GM23338 (cell line): Measurements from ENCODE around the gene CLDN20. TPM values are rescaled to one million over a fixed set of nuclear protein-coding genes. Genes with fewer than 3 reads are reported as not detected.

Experiments used
- ATAC-seq: fragments of 200-7000 bp; cut with Tn5 transposase; 3 replicates; pipeline ENCODE4 v1.9.1; 2020
- DNase-seq: peaks from one replicate; pipeline ENCODE4 v3.0.0-alpha.2; 2015; ENCODE audit warnings: low spot score
- H2AFZ ChIP-seq: fragments of 200-600 bp; sonication (generic); 2 replicates; pipeline ENCODE4 v1.8.0; 2016; ENCODE audit warnings: antibody characterized with exemption, mild to moderate bottlenecking, moderate library complexity
- H3F3A ChIP-seq: fragments of 200-600 bp; sonication (generic); replicated peaks from 2 replicates; pipeline ENCODE4 v1.8.0; 2017; ENCODE audit warnings: antibody characterized with exemption, mixed run types, low read depth
- H3K27ac ChIP-seq: fragments of 200-600 bp; sonication (generic); 2 replicates; pipeline ENCODE4 v1.6.1; 2016; ENCODE audit warnings: low read depth
- H3K27me3 ChIP-seq: fragments of 200-600 bp; sonication (generic); 2 replicates; pipeline ENCODE4 v1.8.0; 2016; ENCODE audit warnings: mild to moderate bottlenecking, mixed run types, moderate library complexity; ENCODE audit not compliant: insufficient read depth
- H3K36me3 ChIP-seq: fragments of 200-600 bp; sonication (generic); 2 replicates; pipeline ENCODE4 v1.8.0; 2016; ENCODE audit warnings: mild to moderate bottlenecking; ENCODE audit not compliant: insufficient read depth
- H3K4me1 ChIP-seq: fragments of 200-600 bp; sonication (generic); 2 replicates; pipeline ENCODE4 v1.8.0; 2016; ENCODE audit warnings: mild to moderate bottlenecking, moderate library complexity; ENCODE audit not compliant: insufficient read depth
- H3K4me2 ChIP-seq: fragments of 200-600 bp; sonication (generic); 2 replicates; pipeline ENCODE4 v1.7.1; 2017; ENCODE audit warnings: mixed run types
- H3K4me3 ChIP-seq: fragments of 200-600 bp; sonication (generic); 2 replicates; pipeline ENCODE4 v1.6.1; 2016; ENCODE audit warnings: mixed run types
- H3K79me2 ChIP-seq: fragments of 200-600 bp; sonication (generic); replicated peaks from 2 replicates; pipeline ENCODE4 v1.8.0; 2017; ENCODE audit warnings: mild to moderate bottlenecking; ENCODE audit not compliant: insufficient read depth
- H3K9me2 ChIP-seq: fragments of 200-600 bp; sonication (generic); 2 replicates; pipeline ENCODE4 v1.8.0; 2017; ENCODE audit not compliant: insufficient read depth
- H4K20me1 ChIP-seq: fragments of 200-600 bp; sonication (generic); replicated peaks from 2 replicates; pipeline ENCODE4 v1.8.0; 2017; ENCODE audit warnings: mild to moderate bottlenecking; ENCODE audit not compliant: insufficient read depth
- H3K27ac Mint-ChIP-seq: 2 replicates; pipeline ENCODE4 v1.8.0; 2020; ENCODE audit warnings: inconsistent platforms, mild to moderate bottlenecking, moderate library complexity, mixed read lengths
- H3K27me3 Mint-ChIP-seq: 3 replicates; pipeline ENCODE4 v1.8.0; 2022; ENCODE audit warnings: low read depth, mild to moderate bottlenecking, moderate library complexity, mixed read lengths, inconsistent platforms; ENCODE audit not compliant: insufficient read depth, poor library complexity
- H3K36me3 Mint-ChIP-seq: 3 replicates; pipeline ENCODE4 v1.8.0; 2021; ENCODE audit warnings: low read depth, mild to moderate bottlenecking, inconsistent platforms, moderate library complexity, mixed read lengths
- H3K4me1 Mint-ChIP-seq: 3 replicates; pipeline ENCODE4 v1.8.0; 2020; ENCODE audit warnings: mild to moderate bottlenecking, inconsistent platforms, mixed read lengths
- H3K4me3 Mint-ChIP-seq: 3 replicates; pipeline ENCODE4 v1.8.0; 2021; ENCODE audit warnings: moderate library complexity, mild to moderate bottlenecking, inconsistent platforms, mixed read lengths
- H3K9me3 Mint-ChIP-seq: 3 replicates; pipeline ENCODE4 v1.8.0; 2020; ENCODE audit warnings: moderate library complexity, mild to moderate bottlenecking, inconsistent platforms, mixed read lengths
- CREB1 ChIP-seq: fragments of 250-450 bp; sonication (Bioruptor Pico); IDR thresholded peaks from 2 replicates; pipeline ENCODE4 v1.5.0; 2020; ENCODE audit warnings: low read depth, mild to moderate bottlenecking, moderate library complexity
- EZH2 ChIP-seq: fragments of 200-600 bp; sonication (generic); IDR thresholded peaks from one replicate; pipeline ENCODE4 v1.8.0; 2017; ENCODE audit warnings: antibody characterized with exemption, mild to moderate bottlenecking, low read depth; ENCODE audit not compliant: unreplicated experiment
- EZH2phosphoT487 ChIP-seq: fragments of 200-600 bp; sonication (generic); IDR thresholded peaks from one replicate; pipeline ENCODE4 v1.8.1; 2018; ENCODE audit warnings: antibody characterized with exemption; ENCODE audit not compliant: unreplicated experiment
- JUNB ChIP-seq: IDR thresholded peaks from one replicate; pipeline ENCODE4 v1.6.1; 2016; ENCODE audit warnings: antibody characterized with exemption; ENCODE audit not compliant: unreplicated experiment
- NANOG ChIP-seq: IDR thresholded peaks from 2 replicates; pipeline ENCODE4 v1.6.1; 2016; ENCODE audit warnings: antibody characterized with exemption, borderline replicate concordance
- POLR2AphosphoS5 ChIP-seq: IDR thresholded peaks from 2 replicates; pipeline ENCODE4 v1.6.1; 2016; ENCODE audit warnings: antibody characterized with exemption, low read depth
- STAT1 ChIP-seq: IDR thresholded peaks from one replicate; pipeline ENCODE4 v1.6.1; 2016; ENCODE audit warnings: antibody characterized with exemption; ENCODE audit not compliant: unreplicated experiment
- ZNF114 ChIP-seq: fragments of 250-450 bp; sonication (Bioruptor Pico); IDR thresholded peaks from 2 replicates; pipeline ENCODE4 v1.5.0; 2020; ENCODE audit warnings: mild to moderate bottlenecking, moderate library complexity
- ZNF331 ChIP-seq: fragments of 250-450 bp; sonication (Bioruptor Pico); IDR thresholded peaks from 2 replicates; pipeline ENCODE4 v1.5.0; 2020; ENCODE audit warnings: low read depth, mild to moderate bottlenecking, moderate library complexity
- polyA plus RNA-seq: library from polyadenylated mRNA; unstranded; fragments of >200 nt; fragmentation: Nextera tagmentation; extraction: Ambion mirVana; gene quantifications from 2 replicates; pipeline ENCODE4 v1.2.1, GENCODE V29; 2016
- total RNA-seq: library from RNA; depleted of rRNA; stranded (reverse); fragments of >200 nt; shearing (Covaris generic); gene quantifications from 2 replicates; pipeline ENCODE4 v1.2.3, GENCODE V29; 2014
- TF ChIP-seq, protein P1 (sequence below): IDR thresholded peaks from one replicate; pipeline ENCODE4 v1.6.1; 2018; ENCODE audit warnings: antibody characterized with exemption; ENCODE audit not compliant: unreplicated experiment
- TF ChIP-seq, protein P2 (sequence below), 2 experiments: fragments of 200-600 bp in 1 of 2; sonication (generic) in 1 of 2; conservative IDR thresholded peaks; 2 replicates each; pipeline versions ENCODE4 v1.5.1 to v1.6.1; 2016 to 2017; ENCODE audit warnings: antibody characterized with exemption in 2 of 2, low read depth in 2 of 2, mild to moderate bottlenecking in 2 of 2, moderate library complexity in 1 of 2
- TF ChIP-seq, protein P3 (sequence below): IDR thresholded peaks from 2 replicates; pipeline ENCODE4 v1.6.1; 2016; ENCODE audit warnings: antibody characterized with exemption

Gene CLDN20
- total and polyA plus RNA-seq, 2 experiments from 2014 or later: 0.23 TPM; not detected in 1

DNA sequence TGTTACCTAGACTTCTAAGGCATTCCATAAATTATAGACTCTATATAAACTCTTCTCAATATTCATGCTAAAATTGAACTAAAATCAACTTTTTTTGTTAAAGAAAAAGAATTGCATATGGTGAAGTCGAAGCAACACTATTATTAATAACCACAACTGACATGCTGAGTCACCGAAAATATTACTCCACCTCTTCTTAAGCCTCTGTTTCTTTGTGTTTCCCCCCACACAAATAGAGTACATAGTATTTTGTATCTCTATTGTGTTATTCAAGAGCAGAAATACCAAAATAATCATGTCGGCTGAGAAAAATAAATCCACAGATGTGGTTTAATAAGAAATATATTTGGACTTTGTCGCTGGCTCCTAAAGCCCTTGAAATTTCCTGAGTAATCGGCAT, 26.7 kb downstream of the CLDN20 start:
- Mint-ChIP-seq H3K36me3 (peaks cover 56% of the 10 kb centered on the region), H3K9me3 (no peaks in the 10 kb centered on the region), H3K4me1 (peaks cover 4% of the 10 kb centered on the region; the same call in 1 of the 3 replicates), H3K27ac (no peak overlapping the region), H3K27me3 (no peaks in the 10 kb centered on the region), H3K4me3 (no peak overlapping the region)
- Histone ChIP-seq H3K4me1 (no peaks in the 10 kb centered on the region), H3K36me3 (peaks cover 21% of the 10 kb centered on the region; the same call in 1 of the 2 replicates), H3K9me2 (no peaks in the 10 kb centered on the region), H4K20me1 (peaks cover 4% of the 10 kb centered on the region; the same call in 1 of the 2 replicates), H3K27me3 (no peaks in the 10 kb centered on the region), H3K4me2 (no peak overlapping the region), H3K27ac (no peak overlapping the region), H3F3A (no peaks in the 10 kb centered on the region), H3K4me3 (no peak overlapping the region), H2AFZ (no peak overlapping the region), H3K79me2 (peaks cover 12% of the 10 kb centered on the region; the same call in 1 of the 2 replicates)
- TF ChIP-seq STAT1 (no peak), ZNF114 (no peak), POLR2AphosphoS5 (no peak), EZH2phosphoT487 (no peak)
- TF ChIP-seq, protein P1, sequence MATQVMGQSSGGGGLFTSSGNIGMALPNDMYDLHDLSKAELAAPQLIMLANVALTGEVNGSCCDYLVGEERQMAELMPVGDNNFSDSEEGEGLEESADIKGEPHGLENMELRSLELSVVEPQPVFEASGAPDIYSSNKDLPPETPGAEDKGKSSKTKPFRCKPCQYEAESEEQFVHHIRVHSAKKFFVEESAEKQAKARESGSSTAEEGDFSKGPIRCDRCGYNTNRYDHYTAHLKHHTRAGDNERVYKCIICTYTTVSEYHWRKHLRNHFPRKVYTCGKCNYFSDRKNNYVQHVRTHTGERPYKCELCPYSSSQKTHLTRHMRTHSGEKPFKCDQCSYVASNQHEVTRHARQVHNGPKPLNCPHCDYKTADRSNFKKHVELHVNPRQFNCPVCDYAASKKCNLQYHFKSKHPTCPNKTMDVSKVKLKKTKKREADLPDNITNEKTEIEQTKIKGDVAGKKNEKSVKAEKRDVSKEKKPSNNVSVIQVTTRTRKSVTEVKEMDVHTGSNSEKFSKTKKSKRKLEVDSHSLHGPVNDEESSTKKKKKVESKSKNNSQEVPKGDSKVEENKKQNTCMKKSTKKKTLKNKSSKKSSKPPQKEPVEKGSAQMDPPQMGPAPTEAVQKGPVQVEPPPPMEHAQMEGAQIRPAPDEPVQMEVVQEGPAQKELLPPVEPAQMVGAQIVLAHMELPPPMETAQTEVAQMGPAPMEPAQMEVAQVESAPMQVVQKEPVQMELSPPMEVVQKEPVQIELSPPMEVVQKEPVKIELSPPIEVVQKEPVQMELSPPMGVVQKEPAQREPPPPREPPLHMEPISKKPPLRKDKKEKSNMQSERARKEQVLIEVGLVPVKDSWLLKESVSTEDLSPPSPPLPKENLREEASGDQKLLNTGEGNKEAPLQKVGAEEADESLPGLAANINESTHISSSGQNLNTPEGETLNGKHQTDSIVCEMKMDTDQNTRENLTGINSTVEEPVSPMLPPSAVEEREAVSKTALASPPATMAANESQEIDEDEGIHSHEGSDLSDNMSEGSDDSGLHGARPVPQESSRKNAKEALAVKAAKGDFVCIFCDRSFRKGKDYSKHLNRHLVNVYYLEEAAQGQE: no peak
- ATAC-seq: no peak
- no peak for DNase-seq

DNA sequence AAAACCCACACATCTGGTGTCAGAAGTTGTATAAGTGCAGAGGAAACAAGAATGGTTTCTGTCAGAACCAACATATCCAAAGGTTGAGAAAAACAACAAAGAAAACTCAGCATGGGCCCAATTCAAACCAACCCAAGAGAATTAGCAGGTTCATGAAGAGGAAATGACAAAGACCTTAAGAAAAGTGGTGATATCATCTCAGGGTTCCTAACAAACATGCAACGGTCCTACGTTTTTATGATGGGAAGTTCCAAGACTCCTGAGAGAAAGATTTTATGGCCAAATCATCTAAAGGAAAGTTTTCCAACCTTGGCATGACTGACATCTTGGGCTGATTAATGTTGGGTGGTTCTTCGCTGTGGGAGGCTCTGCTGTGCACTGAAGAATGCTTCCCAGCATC, 27.5 kb downstream of the CLDN20 start:
- no peak for DNase-seq
- Histone ChIP-seq H3K27me3 (no peaks in the 10 kb centered on the region), H3K36me3 (peaks cover 26% of the 10 kb centered on the region; the same call in 1 of the 2 replicates), H3K9me2 (no peaks in the 10 kb centered on the region), H3K79me2 (peaks cover 12% of the 10 kb centered on the region; the same call in 1 of the 2 replicates), H3F3A (no peaks in the 10 kb centered on the region), H3K4me1 (no peaks in the 10 kb centered on the region), H4K20me1 (peaks cover 4% of the 10 kb centered on the region; the same call in 1 of the 2 replicates), H3K4me3 (no peak overlapping the region), H3K27ac (no peak overlapping the region), H2AFZ (no peak overlapping the region), H3K4me2 (no peak overlapping the region)
- Mint-ChIP-seq H3K4me3 (no peak overlapping the region), H3K4me1 (peaks cover 4% of the 10 kb centered on the region; the same call in 1 of the 3 replicates), H3K27ac (no peak overlapping the region), H3K36me3 (peaks cover 60% of the 10 kb centered on the region), H3K27me3 (no peaks in the 10 kb centered on the region), H3K9me3 (no peaks in the 10 kb centered on the region)
- ATAC-seq: no peak
- TF ChIP-seq EZH2phosphoT487 (no peak), STAT1 (no peak), EZH2 (no peak), ZNF331 (no peak), NANOG (no peak), JUNB (no peak), CREB1 (no peak), POLR2AphosphoS5 (no peak), ZNF114 (no peak)
- TF ChIP-seq, protein P2, sequence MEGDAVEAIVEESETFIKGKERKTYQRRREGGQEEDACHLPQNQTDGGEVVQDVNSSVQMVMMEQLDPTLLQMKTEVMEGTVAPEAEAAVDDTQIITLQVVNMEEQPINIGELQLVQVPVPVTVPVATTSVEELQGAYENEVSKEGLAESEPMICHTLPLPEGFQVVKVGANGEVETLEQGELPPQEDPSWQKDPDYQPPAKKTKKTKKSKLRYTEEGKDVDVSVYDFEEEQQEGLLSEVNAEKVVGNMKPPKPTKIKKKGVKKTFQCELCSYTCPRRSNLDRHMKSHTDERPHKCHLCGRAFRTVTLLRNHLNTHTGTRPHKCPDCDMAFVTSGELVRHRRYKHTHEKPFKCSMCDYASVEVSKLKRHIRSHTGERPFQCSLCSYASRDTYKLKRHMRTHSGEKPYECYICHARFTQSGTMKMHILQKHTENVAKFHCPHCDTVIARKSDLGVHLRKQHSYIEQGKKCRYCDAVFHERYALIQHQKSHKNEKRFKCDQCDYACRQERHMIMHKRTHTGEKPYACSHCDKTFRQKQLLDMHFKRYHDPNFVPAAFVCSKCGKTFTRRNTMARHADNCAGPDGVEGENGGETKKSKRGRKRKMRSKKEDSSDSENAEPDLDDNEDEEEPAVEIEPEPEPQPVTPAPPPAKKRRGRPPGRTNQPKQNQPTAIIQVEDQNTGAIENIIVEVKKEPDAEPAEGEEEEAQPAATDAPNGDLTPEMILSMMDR (conservative IDR thresholded peaks at IDR 0.05; ENCODE audit: low read depth in 2 of 2): no peak
- TF ChIP-seq, protein P1: no peak
- TF ChIP-seq, protein P3, sequence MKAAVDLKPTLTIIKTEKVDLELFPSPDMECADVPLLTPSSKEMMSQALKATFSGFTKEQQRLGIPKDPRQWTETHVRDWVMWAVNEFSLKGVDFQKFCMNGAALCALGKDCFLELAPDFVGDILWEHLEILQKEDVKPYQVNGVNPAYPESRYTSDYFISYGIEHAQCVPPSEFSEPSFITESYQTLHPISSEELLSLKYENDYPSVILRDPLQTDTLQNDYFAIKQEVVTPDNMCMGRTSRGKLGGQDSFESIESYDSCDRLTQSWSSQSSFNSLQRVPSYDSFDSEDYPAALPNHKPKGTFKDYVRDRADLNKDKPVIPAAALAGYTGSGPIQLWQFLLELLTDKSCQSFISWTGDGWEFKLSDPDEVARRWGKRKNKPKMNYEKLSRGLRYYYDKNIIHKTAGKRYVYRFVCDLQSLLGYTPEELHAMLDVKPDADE: no peak
